DOHH2 (cell line): ENCODE measurements around the gene GTF3C2.

Experiments used
- H3F3A ChIP-seq: fragments of 200-600 bp; sonication (generic), shearing (Covaris generic); 2 replicates; pipeline ENCODE4 v1.6.0; 2016; ENCODE audit warnings: antibody characterized with exemption, mild to moderate bottlenecking; ENCODE audit not compliant: control insufficient read depth, insufficient read depth
- H3K27ac ChIP-seq: fragments of 200-600 bp; sonication (generic); 2 replicates; pipeline ENCODE4 v1.5.1; 2014; ENCODE audit warnings: low read depth, mild to moderate bottlenecking, low read length, moderate library complexity
- H3K27me3 ChIP-seq: fragments of 200-600 bp; sonication (generic); 2 replicates; pipeline ENCODE4 v1.6.1; 2014; ENCODE audit warnings: mild to moderate bottlenecking, low read length, mixed read lengths; ENCODE audit not compliant: control insufficient read depth
- H3K36me3 ChIP-seq: fragments of 200-600 bp; sonication (generic); 2 replicates; pipeline ENCODE4 v1.6.1; 2014; ENCODE audit warnings: mild to moderate bottlenecking, low read length, moderate library complexity, mixed read lengths; ENCODE audit not compliant: control insufficient read depth
- H3K4me1 ChIP-seq: fragments of 200-600 bp; sonication (generic); 2 replicates; pipeline ENCODE4 v1.6.1; 2014; ENCODE audit warnings: mild to moderate bottlenecking, low read length, mixed read lengths; ENCODE audit not compliant: control insufficient read depth
- H3K4me2 ChIP-seq: fragments of 200-600 bp; sonication (generic); 2 replicates; pipeline ENCODE4 v1.6.0; 2014; ENCODE audit warnings: mild to moderate bottlenecking, low read length, moderate library complexity
- H3K4me3 ChIP-seq: fragments of 200-600 bp; sonication (generic); 2 replicates; pipeline ENCODE4 v1.5.1; 2014; ENCODE audit warnings: mild to moderate bottlenecking, low read length, mixed read lengths
- H3K79me2 ChIP-seq: fragments of 200-600 bp; sonication (generic); 2 replicates; pipeline ENCODE4 v1.6.1; 2014; ENCODE audit warnings: mild to moderate bottlenecking, low read length, mixed read lengths; ENCODE audit not compliant: control insufficient read depth
- H3K9me2 ChIP-seq: fragments of 200-600 bp; sonication (generic); replicated peaks from 2 replicates; pipeline ENCODE4 v1.6.1; 2014; ENCODE audit warnings: mild to moderate bottlenecking, low read length, mixed read lengths; ENCODE audit not compliant: control insufficient read depth
- H3K9me3 ChIP-seq: fragments of 200-600 bp; sonication (generic); 2 replicates; pipeline ENCODE4 v1.6.1; 2014; ENCODE audit warnings: antibody characterized with exemption, low read length, mixed read lengths; ENCODE audit not compliant: control insufficient read depth, insufficient read depth
- H4K20me1 ChIP-seq: fragments of 200-600 bp; sonication (generic); 2 replicates; pipeline ENCODE4 v1.6.0; 2014; ENCODE audit warnings: low read depth, mild to moderate bottlenecking, antibody characterized with exemption, low read length, moderate library complexity; ENCODE audit not compliant: control insufficient read depth, insufficient read depth
- CTCF ChIP-seq: fragments of 200-600 bp; sonication (generic); IDR thresholded peaks from one replicate; pipeline ENCODE4 v1.5.1; 2014; ENCODE audit warnings: antibody characterized with exemption, mild to moderate bottlenecking, low read depth, low read length; ENCODE audit not compliant: poor library complexity, severe bottlenecking
- EZH2phosphoT487 ChIP-seq: fragments of 200-600 bp; sonication (generic); IDR thresholded peaks from 2 replicates; pipeline ENCODE4 v1.6.1; 2017; ENCODE audit warnings: borderline replicate concordance, mild to moderate bottlenecking, antibody characterized with exemption, low read length, moderate library complexity, mixed read lengths

The GTF3C2 gene

GRCh38 chr2:27294928-27295327 lies 61.6 kb downstream of the GTF3C2 start:
- no peaks in the 10 kb centered on the region for H3K27me3 ChIP-seq
- no peak overlapping the region for H3K27ac ChIP-seq
- no peaks in the 10 kb centered on the region for H4K20me1 ChIP-seq
- no peak overlapping the region for H3K4me2 ChIP-seq
- H3K4me3 ChIP-seq = no peak overlapping the region
- TF ChIP-seq EZH2phosphoT487 (no peak), CTCF (no peak)
- no peaks in the 10 kb centered on the region for H3K9me3 ChIP-seq
- no peaks in the 10 kb centered on the region for H3K36me3 ChIP-seq
- no peaks in the 10 kb centered on the region for H3K79me2 ChIP-seq
- H3K9me2 ChIP-seq = no peaks in the 10 kb centered on the region
- peaks cover 43% of the 10 kb centered on the region for H3K4me1 ChIP-seq
- H3F3A ChIP-seq = no peaks in the 10 kb centered on the region

- Histone ChIP-seq H3K79me2 (no peaks in the 10 kb centered on the region), H3K9me3 (no peaks in the 10 kb centered on the region), H3K4me2 (peak overlapping the region; percentile 52), H3K36me3 (no peaks in the 10 kb centered on the region), H3K27ac (0 out of 2 replicates have a peak overlapping the region, but pooled peaks have one; percentile 59), H3F3A (0 out of 2 replicates have a peak, but pooled peaks cover 2% of the 10 kb centered on the region), H3K27me3 (no peaks in the 10 kb centered on the region), H3K4me3 (no peak overlapping the region), H3K4me1 (peaks cover 52% of the 10 kb centered on the region), H4K20me1 (no peaks in the 10 kb centered on the region), H3K9me2 (no peaks in the 10 kb centered on the region)
- TF ChIP-seq CTCF = peak; percentile 55
- TF ChIP-seq EZH2phosphoT487 = no peak
These were observed 64.7 kb downstream of the GTF3C2 start for GRCh38 chr2:27291865-27292264.

- Histone ChIP-seq H3F3A (0 out of 2 replicates have a peak, but pooled peaks cover 2% of the 10 kb centered on the region), H3K4me2 (peak overlapping the region; percentile 52), H3K27me3 (no peaks in the 10 kb centered on the region), H3K9me2 (no peaks in the 10 kb centered on the region), H3K9me3 (no peaks in the 10 kb centered on the region), H3K36me3 (no peaks in the 10 kb centered on the region), H4K20me1 (no peaks in the 10 kb centered on the region), H3K4me1 (peaks cover 54% of the 10 kb centered on the region), H3K79me2 (no peaks in the 10 kb centered on the region), H3K27ac (peak overlapping the region; percentile 59), H3K4me3 (peak overlapping the region; percentile 29)
- TF ChIP-seq CTCF = no peak
- no peak for TF ChIP-seq EZH2phosphoT487
These were observed 66.0 kb downstream of the GTF3C2 start for GRCh38 chr2:27290549-27290948.
